Measurements from ENCODE around the gene SUMO3. TPM values are rescaled to one million over a fixed set of nuclear protein-coding genes. Genes with fewer than 3 reads are reported as not detected.

Gene SUMO3
- total and polyA plus RNA-seq, 8 donors: 14.0 to 29.1 (median 21.7) TPM

- Histone ChIP-seq H3K9me3 (no peaks in the 10 kb centered on the region), H3K36me3 (no peaks in the 10 kb centered on the region), H3K4me3 (no peak overlapping the region), H3K27ac (no peak overlapping the region), H3K4me1 (peaks cover 3 to 17% (median 12%) of the 10 kb centered on the region in 3 donors), H3K27me3 (no peaks in the 10 kb centered on the region)
- ATAC-seq (no peak), FAIRE-seq (no peak), DNase-seq (no peak)
- intact Hi-C loops (cut with DNase I): loop anchor here in 1 of 3 donors (10.0 kb wide), 1 partner anchor 277 kb away; no protein-coding TSS in a partner anchor
- TF ChIP-seq, protein P1, sequence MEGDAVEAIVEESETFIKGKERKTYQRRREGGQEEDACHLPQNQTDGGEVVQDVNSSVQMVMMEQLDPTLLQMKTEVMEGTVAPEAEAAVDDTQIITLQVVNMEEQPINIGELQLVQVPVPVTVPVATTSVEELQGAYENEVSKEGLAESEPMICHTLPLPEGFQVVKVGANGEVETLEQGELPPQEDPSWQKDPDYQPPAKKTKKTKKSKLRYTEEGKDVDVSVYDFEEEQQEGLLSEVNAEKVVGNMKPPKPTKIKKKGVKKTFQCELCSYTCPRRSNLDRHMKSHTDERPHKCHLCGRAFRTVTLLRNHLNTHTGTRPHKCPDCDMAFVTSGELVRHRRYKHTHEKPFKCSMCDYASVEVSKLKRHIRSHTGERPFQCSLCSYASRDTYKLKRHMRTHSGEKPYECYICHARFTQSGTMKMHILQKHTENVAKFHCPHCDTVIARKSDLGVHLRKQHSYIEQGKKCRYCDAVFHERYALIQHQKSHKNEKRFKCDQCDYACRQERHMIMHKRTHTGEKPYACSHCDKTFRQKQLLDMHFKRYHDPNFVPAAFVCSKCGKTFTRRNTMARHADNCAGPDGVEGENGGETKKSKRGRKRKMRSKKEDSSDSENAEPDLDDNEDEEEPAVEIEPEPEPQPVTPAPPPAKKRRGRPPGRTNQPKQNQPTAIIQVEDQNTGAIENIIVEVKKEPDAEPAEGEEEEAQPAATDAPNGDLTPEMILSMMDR (IDR thresholded peaks at IDR 0.05): no peak
- WGBS, 2 donors: 86 to 93% methylated on average over 5 of the region's 5 CpGs
Observed at GRCh38 chr21:44791993-44792392, 25.9 kb downstream of the SUMO3 start.

DNA sequence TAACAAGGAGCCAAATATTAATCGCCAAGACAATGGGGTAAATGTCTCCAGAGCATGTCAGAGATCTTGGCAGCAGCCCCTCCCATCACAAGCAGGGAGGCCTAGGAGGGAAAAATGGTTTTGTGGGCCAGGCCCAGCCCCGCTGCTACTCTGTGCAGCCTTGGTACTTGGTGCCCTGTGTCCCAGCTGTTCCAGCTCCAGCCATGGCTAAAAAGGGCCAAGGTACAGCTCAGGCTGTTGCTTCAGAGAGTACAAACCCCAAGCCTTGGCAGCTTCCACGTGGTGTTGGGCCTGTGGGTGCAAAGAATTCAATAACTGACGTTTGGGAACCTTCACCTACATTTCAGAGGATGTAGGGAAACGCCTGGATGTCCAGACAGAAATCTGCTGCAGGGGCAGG is 26.6 kb downstream of the SUMO3 start:
- intact Hi-C loops (cut with DNase I): loop anchor here in 1 of 3 donors (10.0 kb wide), 1 partner anchor 276 kb away; no protein-coding TSS in a partner anchor
- no peaks in the 10 kb centered on the region for H3K9me3 ChIP-seq
- no peak for FAIRE-seq
- H3K27ac ChIP-seq: no peak overlapping the region
- H3K4me3 ChIP-seq: no peak overlapping the region
- TF ChIP-seq, protein P1 (IDR thresholded peaks at IDR 0.05): no peak
- no peak for ATAC-seq
- DNase-seq: no peak
- no peaks in the 10 kb centered on the region for H3K36me3 ChIP-seq
- H3K4me1 ChIP-seq: peaks cover 3 to 17% (median 14%) of the 10 kb centered on the region in 3 donors
- WGBS, 2 donors: 64 to 71% methylated on average over 5 of the region's 5 CpGs
- H3K27me3 ChIP-seq: no peaks in the 10 kb centered on the region

DNA sequence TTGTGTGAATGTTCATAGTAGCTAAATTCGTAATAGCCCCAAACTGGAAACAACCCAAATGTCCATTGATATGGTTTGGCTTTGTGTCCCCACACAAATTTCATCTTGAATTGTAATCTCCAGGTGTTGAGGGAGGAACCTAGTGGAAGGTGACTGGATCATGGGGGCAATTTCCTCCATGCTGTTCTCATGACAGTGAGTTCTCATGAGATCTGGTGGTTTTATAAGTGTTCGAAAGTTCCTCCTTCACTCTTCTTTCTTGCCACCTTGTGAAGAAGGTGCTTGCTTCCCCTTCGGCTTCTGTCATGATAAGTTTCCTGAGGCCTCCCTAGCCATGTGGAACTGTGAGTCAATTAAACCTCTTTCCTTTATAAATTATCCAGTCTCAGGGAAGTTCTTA is 27.5 kb downstream of the SUMO3 start:
- Histone ChIP-seq H3K27me3 (no peaks in the 10 kb centered on the region), H3K27ac (no peak overlapping the region), H3K9me3 (no peaks in the 10 kb centered on the region), H3K4me1 (peaks cover 8 to 21% (median 17%) of the 10 kb centered on the region in 3 donors), H3K36me3 (no peaks in the 10 kb centered on the region), H3K4me3 (no peak overlapping the region)
- 88 to 92% methylated on average over 3 of the region's 3 CpGs for WGBS, 2 donors
- no peak for FAIRE-seq
- ATAC-seq: no peak
- TF ChIP-seq, protein P1 (IDR thresholded peaks at IDR 0.05): no peak
- intact Hi-C loops (cut with DNase I): loop anchor here in 1 of 3 donors (10.0 kb wide), 1 partner anchor 276 kb away; no protein-coding TSS in a partner anchor
- no peak for DNase-seq

DNA sequence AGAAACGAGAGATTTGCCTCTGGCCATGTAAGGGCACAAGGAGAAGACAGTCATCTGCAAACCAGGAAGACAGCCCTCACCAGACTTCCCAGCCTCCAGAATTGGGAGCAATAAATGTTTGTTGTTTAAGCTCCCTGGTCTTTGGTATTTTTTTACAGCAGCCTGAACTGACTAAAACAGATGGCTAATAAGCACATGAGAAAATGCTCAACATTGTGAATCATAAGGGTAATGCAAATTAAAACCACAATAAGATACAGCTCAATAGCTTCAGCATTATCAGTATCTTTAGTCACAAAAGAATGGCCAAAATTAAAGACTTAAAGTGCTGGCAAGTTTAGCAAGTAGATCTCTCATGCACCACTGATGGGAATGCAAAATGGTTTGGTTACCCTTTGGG is 28.0 kb downstream of the SUMO3 start:
- Histone ChIP-seq H3K27me3 (no peaks in the 10 kb centered on the region), H3K4me1 (peaks cover 8 to 21% (median 17%) of the 10 kb centered on the region in 3 donors), H3K4me3 (no peak overlapping the region), H3K9me3 (no peaks in the 10 kb centered on the region), H3K36me3 (no peaks in the 10 kb centered on the region), H3K27ac (no peak overlapping the region)
- TF ChIP-seq, protein P1 (IDR thresholded peaks at IDR 0.05): no peak
- no peak for FAIRE-seq
- no peak for DNase-seq
- 76 to 86% methylated on average over 1 of the region's 1 CpG for WGBS, 2 donors
- intact Hi-C loops (cut with DNase I): loop anchor here in 1 of 3 donors (10.0 kb wide), 1 partner anchor 275 kb away; no protein-coding TSS in a partner anchor
- ATAC-seq: no peak

GRCh38 chr21:44785620-44786335 is 32.1 kb downstream of the SUMO3 start:
- ATAC-seq: peak in 2 of 4 donors; percentile 31 to 36
- 56 to 61% methylated on average over 13 of the region's 13 CpGs for WGBS, 2 donors
- FAIRE-seq: no peak

More at GRCh38 chr21:44785620-44786335, 32.1 kb downstream of the SUMO3 start:
- no peak for DNase-seq
- TF ChIP-seq, protein P1 (IDR thresholded peaks at IDR 0.05): no peak
- intact Hi-C loops (cut with DNase I): no loop called here
- no peak overlapping the region for H3K4me3 ChIP-seq
- no peak overlapping the region for H3K27ac ChIP-seq
- no peaks in the 10 kb centered on the region for H3K9me3 ChIP-seq
- no peaks in the 10 kb centered on the region for H3K36me3 ChIP-seq
- no peaks in the 10 kb centered on the region for H3K27me3 ChIP-seq
- H3K4me1 ChIP-seq: peaks cover 0 to 9% (median 8%) of the 10 kb centered on the region in 3 donors
